Activated CD8-positive, alpha-beta memory T cell treated with anti-CD3 and anti-CD28 coated beads, Interleukin-2, amount 50 U/mL, for 4 hours (primary cell): ENCODE data around the gene CPM.

Source experiments
- DNase-seq: peaks from one replicate; pipeline ENCODE4 v3.0.0-alpha.2; 2020

CPM gene

GRCh38 chr12:68901551-68901950, 31.4 kb downstream of the CPM start:
- no peak for DNase-seq

GRCh38 chr12:68901145-68901544, 31.8 kb downstream of the CPM start:
- no peak for DNase-seq

- no peak for DNase-seq
Measured at GRCh38 chr12:68900241-68900640, 32.7 kb downstream of the CPM start.

GRCh38 chr12:68899251-68899771, 33.7 kb downstream of the CPM start:
- DNase-seq = no peak

- no peak for DNase-seq
Measured at GRCh38 chr12:68896881-68897540, 36.0 kb downstream of the CPM start.

GRCh38 chr12:68894276-68894855, 38.6 kb downstream of the CPM start:
- DNase-seq = no peak

- no peak for DNase-seq
Measured at GRCh38 chr12:68893741-68894140, 39.2 kb downstream of the CPM start.

GRCh38 chr12:68893201-68893600, 39.8 kb downstream of the CPM start:
- no peak for DNase-seq

GRCh38 chr12:68891141-68891540, 41.8 kb downstream of the CPM start:
- DNase-seq = no peak

- no peak for DNase-seq
Measured at GRCh38 chr12:68890701-68891113, 42.3 kb downstream of the CPM start.

- DNase-seq = no peak
Measured at GRCh38 chr12:68888243-68888642, 44.7 kb downstream of the CPM start.

- DNase-seq = no peak
Measured at GRCh38 chr12:68887641-68888040, 45.3 kb downstream of the CPM start.

- DNase-seq = no peak
Measured at GRCh38 chr12:68886636-68887572, 46.1 kb downstream of the CPM start.

GRCh38 chr12:68885381-68885780, 47.6 kb downstream of the CPM start:
- DNase-seq = no peak

- DNase-seq = no peak
Measured at GRCh38 chr12:68884251-68884650, 48.7 kb downstream of the CPM start.

- DNase-seq = no peak
Measured at GRCh38 chr12:68883151-68883550, 49.8 kb downstream of the CPM start.

- DNase-seq = no peak
Measured at GRCh38 chr12:68882251-68882964, 50.6 kb downstream of the CPM start.

GRCh38 chr12:68880660-68881325, 52.2 kb downstream of the CPM start:
- DNase-seq = no peak

GRCh38 chr12:68878846-68879245, 54.1 kb downstream of the CPM start:
- no peak for DNase-seq

- DNase-seq = no peak
Measured at GRCh38 chr12:68878283-68878682, 54.7 kb downstream of the CPM start.

- no peak for DNase-seq
Measured at GRCh38 chr12:68877583-68877982, 55.4 kb downstream of the CPM start.

GRCh38 chr12:68876461-68876860, 56.5 kb downstream of the CPM start:
- DNase-seq = no peak
